Mesenchymal stem cell (in vitro differentiated cells and primary cell): ENCODE results near the gene CYP4F22.
"Not testable (repeated sequence)": the region's sequence is repeated elsewhere in the genome, so short reads cannot be mapped to it uniquely, and the experiment has no call there.

ENCODE experiments used
- DNase-seq: peaks from one replicate; pipeline ENCODE4 v3.0.0-alpha.2; 2013
- H2AFZ ChIP-seq: one replicate; pipeline ENCODE4 v1.6.1; 2013; ENCODE audit warnings: low read depth, mild to moderate bottlenecking, control low read depth, inconsistent platforms, low read length, moderate library complexity
- H2AK5ac ChIP-seq: 2 replicates; pipeline ENCODE4 v1.6.1; 2013; ENCODE audit warnings: low read length, moderate library complexity, mild to moderate bottlenecking, inconsistent platforms; ENCODE audit not compliant: severe bottlenecking
- H2BK120ac ChIP-seq: one replicate; pipeline ENCODE4 v1.6.1; 2013; ENCODE audit warnings: low read depth, mild to moderate bottlenecking, inconsistent platforms, low read length, moderate library complexity
- H2BK12ac ChIP-seq, 2 experiments: one replicate each; pipeline ENCODE4 v1.6.1; 2013; ENCODE audit warnings: inconsistent platforms in 2 of 2, low read length in 2 of 2, mild to moderate bottlenecking in 2 of 2, moderate library complexity in 2 of 2, control low read depth in 1 of 2
- H2BK15ac ChIP-seq: one replicate; pipeline ENCODE4 v1.6.1; 2013; ENCODE audit warnings: mild to moderate bottlenecking, low read depth, inconsistent platforms; ENCODE audit not compliant: poor library complexity, severe bottlenecking
- H2BK5ac ChIP-seq: 2 replicates; pipeline ENCODE4 v1.6.1; 2013; ENCODE audit warnings: low read depth, mild to moderate bottlenecking, low read length, control low read depth, inconsistent platforms; ENCODE audit not compliant: poor library complexity, severe bottlenecking
- H3K14ac ChIP-seq, 2 experiments: one replicate each; pipeline ENCODE4 v1.6.1; 2013; ENCODE audit warnings: inconsistent platforms in 2 of 2, low read length in 2 of 2, control low read depth in 1 of 2, mild to moderate bottlenecking in 1 of 2, moderate library complexity in 1 of 2
- H3K18ac ChIP-seq, 2 experiments: one replicate each; pipeline ENCODE4 v1.6.1; 2013; ENCODE audit warnings: inconsistent platforms in 2 of 2, low read length in 2 of 2, control low read depth in 1 of 2, low read depth in 1 of 2, mild to moderate bottlenecking in 1 of 2
- H3K23ac ChIP-seq, 2 experiments: one replicate each; pipeline ENCODE4 v1.6.1; 2013; ENCODE audit warnings: inconsistent platforms in 2 of 2, low read length in 2 of 2, mild to moderate bottlenecking in 2 of 2, moderate library complexity in 2 of 2, control low read depth in 1 of 2
- H3K27ac ChIP-seq: 2 replicates; pipeline ENCODE4 v1.5.1; 2013; ENCODE audit warnings: mild to moderate bottlenecking, moderate library complexity, low read length, control low read depth, inconsistent platforms; ENCODE audit not compliant: poor library complexity, severe bottlenecking
- H3K27me3 ChIP-seq, 2 experiments: 2 replicates each; pipeline versions ENCODE4 v1.6.1 to v1.7.0; 2013; ENCODE audit warnings: low read length in 2 of 2, mild to moderate bottlenecking in 2 of 2, moderate library complexity in 2 of 2, control low read depth in 1 of 2, inconsistent platforms in 1 of 2; ENCODE audit not compliant: control insufficient read depth in 1 of 2, insufficient read depth in 1 of 2
- H3K36me3 ChIP-seq, 2 experiments: 2 replicates each; pipeline versions ENCODE4 v1.6.1 to v1.7.0; 2013; ENCODE audit warnings: low read length in 2 of 2, control low read depth in 1 of 2, inconsistent platforms in 1 of 2, low read depth in 1 of 2, mild to moderate bottlenecking in 1 of 2; ENCODE audit not compliant: insufficient read depth in 2 of 2, control insufficient read depth in 1 of 2
- H3K4ac ChIP-seq, 2 experiments: one replicate each; pipeline ENCODE4 v1.6.1; 2013; ENCODE audit warnings: inconsistent platforms in 2 of 2, low read length in 2 of 2, mild to moderate bottlenecking in 2 of 2, moderate library complexity in 2 of 2, control low read depth in 1 of 2, low read depth in 1 of 2
- H3K4me1 ChIP-seq: 2 replicates; pipeline ENCODE4 v1.6.1; 2013; ENCODE audit warnings: low read depth, low read length, control low read depth; ENCODE audit not compliant: control insufficient read depth, insufficient read depth
- H3K4me2 ChIP-seq: 2 replicates; pipeline ENCODE4 v1.6.1; 2013; ENCODE audit warnings: low read length, mild to moderate bottlenecking, inconsistent platforms; ENCODE audit not compliant: poor library complexity, severe bottlenecking
- H3K4me3 ChIP-seq, 2 experiments: 2 replicates each; pipeline versions ENCODE4 v1.5.1 to v1.7.0; 2013; ENCODE audit warnings: low read length in 2 of 2, mild to moderate bottlenecking in 2 of 2, control low read depth in 1 of 2, low read depth in 1 of 2; ENCODE audit not compliant: insufficient read depth in 1 of 2
- H3K79me1 ChIP-seq: replicated peaks from 2 replicates; pipeline ENCODE4 v1.6.1; 2013; ENCODE audit warnings: mild to moderate bottlenecking, control low read depth, low read length, inconsistent platforms; ENCODE audit not compliant: poor library complexity, severe bottlenecking
- H3K9ac ChIP-seq: 2 replicates; pipeline ENCODE4 v1.7.0; 2013; ENCODE audit warnings: mild to moderate bottlenecking, low read length, moderate library complexity
- H3K9me3 ChIP-seq: 2 replicates; pipeline ENCODE4 v1.7.0; 2013; ENCODE audit warnings: mild to moderate bottlenecking, low read length; ENCODE audit not compliant: control insufficient read depth
- H4K8ac ChIP-seq: one replicate; pipeline ENCODE4 v1.6.1; 2013; ENCODE audit warnings: inconsistent platforms, mild to moderate bottlenecking, low read length, moderate library complexity
- H4K91ac ChIP-seq: one replicate; pipeline ENCODE4 v1.6.1; 2013; ENCODE audit warnings: mild to moderate bottlenecking, low read length, inconsistent platforms
- WGBS: methylation state at CpG from one replicate; pipeline ENCODE4 v1.1.7; 2013; ENCODE audit warnings: mixed read lengths; 5-methylcytosine and 5-hydroxymethylcytosine counted together

Gene CYP4F22

DNA sequence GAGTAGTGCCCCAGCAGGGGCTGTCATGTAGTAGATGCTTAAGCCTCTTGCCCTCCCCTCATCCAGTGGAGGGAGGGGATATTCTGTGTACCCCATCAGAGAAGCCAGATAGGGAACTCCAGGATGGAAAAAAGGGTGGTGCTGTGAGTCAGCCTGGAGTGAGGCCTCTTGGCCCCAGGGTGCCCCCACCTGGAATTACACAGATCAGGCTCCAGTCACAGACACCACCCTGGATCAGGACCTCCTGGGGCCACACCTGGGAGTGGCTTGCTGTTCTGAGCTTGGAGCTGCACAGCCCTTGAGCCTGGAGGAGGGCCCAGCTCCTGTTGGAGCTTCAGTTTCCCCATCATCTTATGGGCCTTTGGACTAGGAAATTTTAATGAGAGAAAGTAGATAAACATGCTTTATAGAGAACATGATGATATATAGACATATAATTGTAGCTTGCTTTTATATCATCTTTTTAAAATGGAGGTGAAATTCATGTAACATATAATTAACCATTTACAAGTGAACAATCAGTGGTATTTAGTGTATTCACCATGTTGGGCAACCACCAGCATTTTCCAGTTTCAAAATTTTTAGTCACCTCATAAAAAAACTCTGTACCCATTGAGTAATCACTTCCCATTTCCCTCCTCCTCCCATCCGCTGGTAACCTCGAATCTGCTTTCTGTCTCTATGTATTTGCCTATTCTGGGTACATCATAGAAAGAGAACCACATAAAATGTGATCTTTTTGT lies 24.6 kb downstream of the CYP4F22 start:
- H3K27ac ChIP-seq: no peak overlapping the region
- no peaks in the 10 kb centered on the region for H3K4me1 ChIP-seq
- no peak overlapping the region for H3K4ac ChIP-seq
- no peak overlapping the region for H3K18ac ChIP-seq
- no peaks in the 10 kb centered on the region for H3K9me3 ChIP-seq
- no peak overlapping the region for H3K4me2 ChIP-seq
- no peaks in the 10 kb centered on the region for H3K79me1 ChIP-seq
- no peak overlapping the region for H3K23ac ChIP-seq
- H2AFZ ChIP-seq: no peak overlapping the region
- no peak overlapping the region for H3K9ac ChIP-seq
- no peaks in the 10 kb centered on the region for H3K36me3 ChIP-seq
- 25% methylated on average over 2 of the region's 2 CpGs for WGBS
- no peak overlapping the region for H4K8ac ChIP-seq
- no peak overlapping the region for H3K14ac ChIP-seq
- H2BK12ac ChIP-seq: no peak overlapping the region
- no peak for DNase-seq
- H2BK5ac ChIP-seq: no peak overlapping the region
- H2AK5ac ChIP-seq: no peak overlapping the region
- H4K91ac ChIP-seq: no peak overlapping the region
- no peak overlapping the region for H2BK15ac ChIP-seq
- H3K4me3 ChIP-seq: no peak overlapping the region
- H3K27me3 ChIP-seq: peaks cover 0 to 9% of the 10 kb centered on the region in 2 experiments
- no peak overlapping the region for H2BK120ac ChIP-seq

- not testable (repeated sequence) for H4K8ac ChIP-seq, H3K4me3 ChIP-seq, H4K91ac ChIP-seq, H2BK120ac ChIP-seq, H2AFZ ChIP-seq, H2BK15ac ChIP-seq, H3K79me1 ChIP-seq, H2AK5ac ChIP-seq, H3K4ac ChIP-seq, H3K14ac ChIP-seq, H2BK12ac ChIP-seq, H2BK5ac ChIP-seq, H3K9ac ChIP-seq, H3K18ac ChIP-seq, H3K27ac ChIP-seq, DNase-seq, H3K36me3 ChIP-seq, H3K9me3 ChIP-seq, H3K23ac ChIP-seq, H3K4me1 ChIP-seq, H3K4me2 ChIP-seq, H3K27me3 ChIP-seq
- 49% methylated on average over 4 of the region's 4 CpGs for WGBS
Measured at GRCh38 chr19:15533522-15533830, 25.2 kb downstream of the CYP4F22 start.

DNA sequence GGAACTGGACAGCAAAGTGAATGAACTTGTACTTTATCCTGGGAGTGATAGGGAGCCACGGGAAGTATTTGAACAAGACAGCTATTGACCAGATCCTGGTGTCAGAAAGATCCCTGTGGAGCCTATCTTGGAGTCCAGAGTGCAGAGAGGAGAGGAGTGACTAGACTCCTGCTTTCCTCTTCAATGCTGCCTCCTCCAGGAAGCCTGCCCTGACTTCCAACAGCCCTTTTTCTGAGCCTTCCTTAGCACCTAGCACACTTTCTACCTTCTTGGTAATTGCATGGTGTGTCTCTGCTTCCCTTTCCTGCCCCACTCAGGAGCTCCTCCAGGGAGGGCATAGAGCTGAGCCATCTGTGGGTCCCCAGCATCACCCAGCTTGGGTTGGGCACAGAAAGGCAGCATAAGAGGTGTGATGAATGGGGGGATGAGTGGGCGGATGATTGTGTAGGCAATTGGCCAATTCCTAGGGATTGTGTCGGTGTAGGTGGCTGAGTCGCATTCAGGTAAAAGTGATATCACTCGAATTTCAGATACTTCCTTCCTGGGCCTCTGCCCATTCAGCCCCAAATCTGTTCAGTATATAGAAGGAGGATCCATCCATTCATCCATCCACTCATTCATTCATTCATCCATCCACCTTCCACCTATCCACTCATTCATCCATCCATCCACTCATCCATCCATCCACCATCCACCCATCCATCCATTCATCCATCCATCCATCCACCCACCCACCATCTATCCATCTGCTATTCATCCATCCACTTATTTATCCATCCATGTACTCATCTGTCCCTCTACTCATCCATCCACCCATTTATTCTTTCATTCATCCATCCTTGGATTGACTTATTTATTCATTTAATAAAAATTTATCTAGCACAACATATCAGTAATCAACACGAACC lies 26.9 kb downstream of the CYP4F22 start:
- Histone ChIP-seq H2AK5ac (no peak overlapping the region), H3K4me3 (no peak overlapping the region), H3K4me1 (no peaks in the 10 kb centered on the region), H3K9me3 (peaks cover 12% of the 10 kb centered on the region), H3K9ac (no peak overlapping the region), H3K36me3 (no peaks in the 10 kb centered on the region), H2BK12ac (no peak overlapping the region), H2AFZ (no peak overlapping the region), H2BK120ac (no peak overlapping the region), H3K27ac (no peak overlapping the region), H3K27me3 (peaks cover 0 to 5% of the 10 kb centered on the region in 2 experiments), H3K18ac (no peak overlapping the region), H2BK5ac (no peak overlapping the region), H3K14ac (no peak overlapping the region), H3K23ac (no peak overlapping the region), H3K4ac (no peak overlapping the region), H2BK15ac (no peak overlapping the region), H4K91ac (no peak overlapping the region), H3K79me1 (no peaks in the 10 kb centered on the region), H3K4me2 (no peak overlapping the region), H4K8ac (no peak overlapping the region)
- DNase-seq: no peak
- WGBS: 63% methylated on average over 5 of the region's 6 CpGs

DNA sequence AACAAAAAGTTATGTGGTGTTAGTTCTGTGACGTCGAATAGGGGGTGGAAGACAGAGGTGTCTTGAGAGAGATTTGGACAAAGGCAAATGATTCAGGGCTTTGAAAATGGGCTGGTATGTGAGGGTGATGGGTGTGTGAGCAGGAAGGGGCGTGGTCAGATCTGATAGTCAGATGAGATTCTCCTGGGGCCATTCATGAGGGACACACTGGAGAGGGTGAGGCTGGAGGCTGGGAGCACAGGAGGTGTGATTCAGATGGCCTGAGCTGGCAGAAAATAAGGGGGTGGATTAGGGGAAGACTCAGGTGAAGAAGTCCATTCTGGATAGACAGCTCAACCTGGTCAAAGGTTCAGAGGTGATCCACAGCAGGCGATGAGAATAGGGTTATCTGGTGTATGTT lies 28.0 kb downstream of the CYP4F22 start:
- Histone ChIP-seq H3K36me3 (no peaks in the 10 kb centered on the region), H3K18ac (no peak overlapping the region), H3K14ac (no peak overlapping the region), H3K4me1 (no peaks in the 10 kb centered on the region), H2AFZ (no peak overlapping the region), H3K27ac (no peak overlapping the region), H4K8ac (no peak overlapping the region), H3K9ac (no peak overlapping the region), H3K23ac (no peak overlapping the region), H2BK12ac (no peak overlapping the region), H3K4me2 (no peak overlapping the region), H2AK5ac (no peak overlapping the region), H3K4me3 (no peak overlapping the region), H4K91ac (no peak overlapping the region), H3K79me1 (no peaks in the 10 kb centered on the region), H3K4ac (no peak overlapping the region), H2BK15ac (no peak overlapping the region), H2BK5ac (no peak overlapping the region), H2BK120ac (no peak overlapping the region), H3K27me3 (peaks cover 0 to 5% of the 10 kb centered on the region in 2 experiments), H3K9me3 (peaks cover 12% of the 10 kb centered on the region)
- no peak for DNase-seq
- 70% methylated on average over 4 of the region's 4 CpGs for WGBS
